COLO829 (cell line): ENCODE results near the gene FN1.
A peak's percentile ranks its signal among the peaks of the same experiment; 100 is the strongest.

ENCODE experiments used
- DNase-seq: peaks from one replicate; pipeline ENCODE4 v3.0.0; 2012; ENCODE audit warnings: low spot score

FN1 gene

DNA sequence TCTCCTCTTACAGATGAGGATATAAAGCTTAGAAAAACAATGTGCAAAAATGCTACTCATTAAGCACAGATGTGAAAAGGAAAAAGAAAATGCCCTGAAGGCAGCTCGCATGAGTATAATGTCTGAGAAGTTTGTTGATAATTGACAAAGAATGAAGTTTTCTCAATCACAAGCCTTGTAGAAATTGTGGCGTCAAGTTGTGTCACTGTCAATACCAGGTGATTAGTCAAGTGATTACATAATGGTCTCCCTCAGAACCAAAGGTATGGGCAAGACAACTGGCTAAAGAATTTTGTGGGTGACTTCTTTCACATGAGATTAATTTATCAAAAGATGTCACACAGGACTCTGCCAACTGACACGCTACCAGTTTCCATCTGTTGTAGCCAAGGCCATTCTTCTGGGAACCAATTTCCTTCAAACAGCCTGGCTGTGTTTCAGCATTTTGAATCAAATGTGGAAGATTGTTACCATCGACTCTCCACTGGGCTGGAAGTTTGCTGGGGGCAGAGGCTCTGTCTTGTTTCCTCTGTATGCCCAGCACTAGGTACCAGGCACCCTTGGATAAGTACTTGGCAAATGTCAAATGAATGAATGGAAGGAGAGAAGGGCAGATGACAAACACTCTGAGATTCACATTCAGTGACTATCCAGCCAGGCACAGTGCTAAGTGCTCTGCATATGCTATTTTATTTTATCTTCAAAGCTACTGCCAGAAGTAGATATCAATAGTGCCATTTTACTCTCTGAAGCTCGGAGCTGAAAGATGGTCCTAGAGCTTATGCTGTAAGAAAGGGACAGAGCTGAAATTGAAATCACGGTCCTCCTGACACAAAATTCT lies 5.9 kb upstream of the FN1 start:
- no peak for DNase-seq

DNA sequence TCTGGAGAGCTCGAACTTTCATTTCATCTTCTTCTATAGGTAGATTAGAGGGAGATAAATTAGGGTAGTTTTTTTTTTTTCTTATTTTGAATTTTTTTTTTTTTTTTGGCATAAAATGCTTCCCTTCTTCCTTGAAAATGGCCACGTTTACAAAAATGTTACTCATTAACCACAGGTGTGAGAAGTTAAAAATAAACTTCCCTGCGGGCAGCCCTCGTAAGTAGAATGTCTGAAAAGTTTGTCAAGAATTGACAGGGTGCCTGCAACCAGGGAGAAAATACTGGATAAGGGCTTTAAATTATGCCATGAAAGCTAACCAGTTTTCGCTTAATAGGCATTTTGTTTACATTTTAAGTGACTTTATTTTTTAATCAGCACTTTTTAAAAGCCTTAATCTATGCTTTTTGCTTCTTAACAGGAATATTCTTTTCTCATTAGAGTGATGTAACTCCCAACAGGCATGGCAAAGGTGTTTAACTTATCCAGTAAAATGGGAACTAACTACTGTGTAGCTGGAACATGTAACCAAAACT lies 4.2 kb upstream of the FN1 start:
- no peak for DNase-seq

DNA sequence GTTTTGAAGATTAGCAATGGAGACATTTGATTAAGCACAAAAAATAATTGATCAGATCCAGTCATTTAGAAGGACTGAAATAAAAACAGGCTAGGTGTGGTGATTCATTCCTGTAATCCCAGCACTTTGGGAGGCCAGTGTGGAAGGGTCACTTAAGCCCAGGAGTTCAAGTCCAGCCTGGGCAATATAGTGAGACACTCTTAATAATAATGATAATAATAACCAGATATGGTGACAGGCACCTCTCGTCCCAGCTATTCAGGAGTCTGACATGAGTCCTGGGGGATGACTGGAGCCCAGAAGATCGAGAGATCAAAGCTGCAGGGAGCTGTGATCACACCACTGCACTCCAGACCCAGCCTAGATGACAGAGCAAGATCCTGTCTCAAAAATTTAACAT lies 3.5 kb upstream of the FN1 start:
- no peak for DNase-seq

DNA sequence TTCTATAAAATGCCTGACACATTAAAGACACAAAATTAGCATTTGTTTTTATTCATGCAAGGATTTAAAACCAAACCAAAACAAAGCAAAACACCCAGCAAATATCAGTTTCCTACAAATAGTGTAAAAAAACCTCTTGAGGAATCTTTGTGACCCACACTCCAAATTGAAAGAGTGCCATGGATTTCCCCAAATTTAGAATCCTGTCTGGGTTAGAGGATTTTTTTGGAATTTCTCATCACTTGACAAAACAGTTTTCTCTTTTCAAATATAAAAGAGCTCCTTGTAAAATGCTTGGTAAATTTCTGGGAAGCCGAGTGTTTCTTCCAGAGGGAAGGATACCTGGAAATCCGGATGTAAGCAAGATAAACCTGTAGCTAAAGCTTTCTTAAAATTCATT lies 1.7 kb upstream of the FN1 start:
- no peak for DNase-seq

DNA sequence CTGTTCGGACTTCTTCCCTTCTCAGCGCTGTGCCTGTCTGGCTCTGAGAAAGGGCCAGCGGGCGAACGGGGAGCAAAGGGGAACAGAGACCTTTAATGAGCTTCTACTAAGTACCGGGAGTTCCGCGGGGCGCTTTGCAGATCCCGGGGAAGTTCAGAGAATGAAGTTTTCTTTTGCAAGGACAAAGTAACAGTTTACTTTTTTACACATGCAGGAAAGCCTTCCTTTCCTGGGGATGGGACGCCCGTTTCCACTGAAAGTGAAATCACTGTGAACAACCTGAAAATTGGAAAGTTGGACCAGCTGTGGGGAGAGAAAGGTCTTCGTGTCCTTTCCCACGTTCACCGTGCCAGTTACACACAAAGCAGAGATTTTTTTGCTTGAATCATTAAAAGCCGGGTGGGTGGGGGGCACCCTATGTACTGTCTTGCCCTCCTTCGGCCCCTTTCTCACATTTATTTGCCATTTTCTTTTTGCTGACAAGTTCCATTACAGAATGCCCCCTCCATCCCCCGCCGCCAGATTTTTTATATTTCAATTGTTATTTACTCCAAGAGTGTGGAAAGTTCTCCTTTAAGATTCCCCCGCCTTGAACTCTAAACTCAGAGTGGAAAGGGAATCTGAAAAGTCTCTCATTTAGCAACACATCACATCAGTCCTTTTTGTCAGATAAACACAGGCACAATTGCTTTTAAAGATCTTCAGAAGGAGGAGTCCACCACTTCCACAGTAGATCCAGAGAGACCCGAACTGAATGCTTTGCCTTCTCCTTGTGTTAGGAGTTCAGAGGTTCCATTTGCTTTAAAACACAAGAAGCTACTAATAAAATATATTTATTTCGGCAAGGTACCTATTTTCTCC lies 1.1 kb upstream of the FN1 start:
- DNase-seq = no peak

DNA sequence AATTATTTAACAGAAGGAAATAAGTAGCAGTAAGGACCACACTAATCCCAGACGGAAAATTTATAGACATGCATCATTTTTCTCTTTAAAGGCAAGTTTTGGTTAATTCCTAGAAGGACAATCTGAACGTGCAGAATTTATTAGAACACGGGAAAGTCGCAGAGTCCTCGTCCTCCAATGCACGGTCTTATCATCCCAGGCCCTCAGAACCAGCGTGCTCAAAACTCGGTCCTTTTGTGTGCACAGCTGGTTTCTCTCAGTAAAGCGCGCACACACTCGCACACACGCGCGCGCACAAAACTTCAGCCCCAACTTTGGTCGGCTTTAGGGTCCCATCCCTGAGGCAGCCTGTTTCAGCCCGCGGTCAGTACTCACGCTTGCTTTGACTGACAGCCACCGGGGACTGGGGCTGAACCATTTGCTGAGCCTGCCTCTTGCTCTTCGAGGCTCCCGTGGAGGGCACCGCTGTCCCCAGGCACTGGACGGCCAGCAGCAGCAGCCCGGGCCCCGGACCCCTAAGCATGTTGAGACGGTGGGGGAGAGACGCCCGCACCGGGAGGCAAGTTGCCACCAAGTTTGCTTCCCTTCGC lies 493 bp downstream of the FN1 start:
- peak; percentile 21 for DNase-seq

DNA sequence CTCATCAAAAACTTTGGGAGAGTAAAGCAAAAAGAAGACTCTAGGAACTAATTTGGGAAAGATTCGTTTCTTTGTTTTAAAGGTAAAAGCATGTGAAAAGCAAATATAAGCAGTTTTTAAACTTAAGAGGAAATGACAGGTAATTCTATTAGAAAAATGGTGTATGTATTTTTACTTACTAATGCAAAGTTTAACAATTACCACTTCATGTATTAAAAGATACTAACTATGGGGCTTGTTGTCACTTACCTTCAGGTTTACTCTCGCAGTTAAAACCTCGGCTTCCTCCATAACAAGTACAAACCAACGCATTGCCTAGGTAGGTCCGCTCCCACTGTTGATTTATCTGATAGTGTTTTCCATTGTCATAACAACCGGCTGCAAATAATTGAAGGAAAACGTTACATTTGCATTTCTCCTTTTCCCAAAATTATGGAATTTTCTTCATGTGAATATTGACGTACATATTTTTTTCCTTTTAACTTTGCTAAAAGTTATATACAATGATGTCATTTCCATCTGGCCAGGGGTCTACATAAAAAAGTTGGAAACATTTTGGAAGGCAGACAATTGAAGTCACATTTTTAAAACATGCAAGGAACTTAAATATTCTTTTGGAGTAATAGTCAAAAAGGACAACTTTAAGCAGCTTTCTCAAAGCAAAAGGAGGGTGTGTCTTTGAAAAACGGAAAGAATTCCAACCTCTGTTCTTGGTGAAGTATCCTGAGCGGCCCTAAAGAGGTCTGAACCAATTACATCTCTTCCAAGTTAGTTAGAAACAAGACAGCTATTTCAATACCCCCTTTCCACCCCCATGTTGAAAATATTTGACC lies 1.2 kb downstream of the FN1 start:
- DNase-seq = no peak

DNA sequence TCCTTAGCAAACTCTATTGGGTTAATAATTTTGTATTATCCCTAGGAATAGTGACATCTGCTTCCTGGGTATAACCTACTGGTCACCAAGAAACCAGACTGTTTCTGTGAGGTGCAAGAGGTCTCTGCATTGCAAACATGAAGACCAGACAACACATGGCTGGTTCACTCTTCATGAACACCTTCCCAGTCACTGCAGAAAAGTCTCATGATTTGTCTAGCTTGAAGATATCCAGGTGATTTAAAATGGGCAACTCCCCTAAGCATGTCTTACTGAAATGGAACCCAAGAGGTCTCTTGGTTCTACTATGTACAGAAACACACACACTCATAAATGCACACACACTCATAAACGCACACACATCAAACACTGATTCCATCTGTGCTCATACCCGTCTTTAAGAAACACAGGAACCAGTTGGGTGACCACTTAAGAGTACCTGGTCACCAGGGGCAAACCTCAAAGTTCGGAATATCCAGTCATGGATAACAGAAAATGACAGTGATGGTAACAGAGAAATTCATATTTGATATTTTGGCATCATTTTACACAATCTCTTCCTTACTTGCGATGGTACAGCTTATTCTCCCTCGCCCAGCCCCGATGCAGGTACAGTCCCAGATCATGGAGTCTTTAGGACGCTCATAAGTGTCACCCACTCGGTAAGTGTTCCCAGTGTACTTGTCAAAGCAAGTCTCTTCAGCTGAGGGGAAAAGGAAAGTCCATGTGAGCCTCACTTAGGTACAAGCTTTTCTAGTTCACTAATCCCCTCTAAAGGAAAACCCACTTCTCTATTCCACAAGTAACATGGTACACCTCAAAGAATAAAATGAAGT lies 2.9 kb downstream of the FN1 start:
- DNase-seq = no peak

DNA sequence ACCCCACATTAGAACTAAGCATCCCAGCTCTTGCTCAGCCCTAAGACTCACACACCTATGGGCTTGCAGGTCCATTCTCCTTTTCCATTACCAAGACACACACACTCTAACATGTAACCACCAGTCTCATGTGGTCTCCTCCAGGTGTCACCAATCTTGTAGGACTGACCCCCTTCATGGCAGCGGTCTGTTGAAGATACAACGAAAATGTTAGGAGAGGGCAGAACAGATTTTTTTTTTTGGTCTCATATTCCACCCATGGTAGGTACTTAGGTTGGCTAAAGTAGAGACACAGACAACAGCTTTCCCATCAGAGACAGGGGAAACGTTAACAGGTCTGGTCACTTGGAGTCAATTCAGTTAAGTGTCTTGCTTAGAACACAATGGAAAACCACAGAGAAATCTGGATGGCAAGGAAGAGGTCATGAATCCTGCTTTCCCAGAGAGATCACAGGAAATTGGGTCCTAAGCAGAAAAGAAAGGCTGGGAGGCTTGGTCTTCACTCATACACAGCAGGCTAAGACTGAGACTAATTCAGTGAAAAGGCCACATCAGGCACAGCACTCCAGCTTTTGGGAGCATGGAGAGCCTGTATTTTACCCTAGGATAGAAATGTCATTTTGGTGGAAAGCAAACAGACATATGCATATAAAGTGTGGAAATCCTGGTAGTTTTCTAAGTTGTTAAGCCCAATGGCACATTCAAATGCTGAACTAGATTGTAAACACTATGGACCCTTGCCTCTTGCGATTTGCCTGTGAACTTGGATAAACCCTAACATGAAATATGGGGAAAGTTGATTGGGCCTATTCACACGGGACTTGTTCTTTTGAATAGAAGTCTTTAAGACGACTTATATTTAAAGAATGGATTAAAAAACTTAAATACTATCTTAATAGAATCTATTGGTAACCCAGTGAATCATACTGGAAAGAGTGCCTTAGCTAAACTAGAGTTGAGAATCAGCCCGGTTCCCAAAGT lies 3.8 kb downstream of the FN1 start:
- DNase-seq = no peak

DNA sequence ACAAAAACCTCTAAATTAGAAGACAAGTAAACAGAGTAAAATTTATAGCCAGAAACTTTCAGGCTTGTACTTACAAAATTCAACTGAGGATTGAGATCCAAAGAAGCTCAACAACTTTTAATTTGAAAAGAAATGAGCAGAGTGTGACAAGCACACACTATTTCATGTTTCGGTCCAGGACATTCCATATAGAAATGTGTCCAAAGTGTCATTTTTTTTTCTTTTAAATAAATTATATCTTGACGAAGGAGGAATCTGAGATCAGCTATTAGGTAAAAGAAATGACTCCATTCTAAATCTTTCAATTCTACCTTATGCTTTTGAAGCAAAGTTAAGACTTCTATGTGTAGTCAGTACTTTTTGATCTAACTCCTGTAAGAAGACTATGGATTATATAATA lies 4.6 kb downstream of the FN1 start:
- DNase-seq = no peak

DNA sequence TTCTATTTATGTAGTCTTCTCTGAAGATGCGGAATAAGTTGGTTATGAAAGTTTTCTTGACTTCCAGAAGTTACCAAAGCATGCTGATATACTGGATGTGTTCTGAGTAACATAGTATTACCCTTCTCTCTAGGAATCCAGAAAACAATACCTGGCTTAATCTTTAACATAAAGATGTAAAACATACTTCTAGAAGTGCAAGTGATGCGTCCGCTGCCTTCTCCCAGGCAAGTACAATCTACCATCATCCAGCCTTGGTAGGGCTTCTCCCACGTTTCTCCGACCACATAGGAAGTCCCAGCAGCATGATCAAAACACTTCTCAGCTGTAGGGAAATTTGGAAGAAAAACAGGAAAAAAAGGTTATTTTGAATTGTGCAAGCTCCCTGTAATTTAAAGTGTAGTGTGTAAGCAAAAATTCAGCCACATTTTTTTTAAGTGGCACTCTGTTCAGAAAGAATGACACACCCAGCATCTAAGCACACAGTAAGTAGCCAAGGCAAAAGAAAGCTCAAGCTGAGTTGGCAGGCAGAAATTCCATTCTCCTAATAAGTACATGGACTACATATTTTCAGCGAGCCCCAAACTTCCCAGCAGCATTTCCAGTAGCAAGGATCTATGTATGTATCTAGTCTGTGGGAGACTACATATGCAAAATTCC lies 5.2 kb downstream of the FN1 start:
- DNase-seq = no peak

DNA sequence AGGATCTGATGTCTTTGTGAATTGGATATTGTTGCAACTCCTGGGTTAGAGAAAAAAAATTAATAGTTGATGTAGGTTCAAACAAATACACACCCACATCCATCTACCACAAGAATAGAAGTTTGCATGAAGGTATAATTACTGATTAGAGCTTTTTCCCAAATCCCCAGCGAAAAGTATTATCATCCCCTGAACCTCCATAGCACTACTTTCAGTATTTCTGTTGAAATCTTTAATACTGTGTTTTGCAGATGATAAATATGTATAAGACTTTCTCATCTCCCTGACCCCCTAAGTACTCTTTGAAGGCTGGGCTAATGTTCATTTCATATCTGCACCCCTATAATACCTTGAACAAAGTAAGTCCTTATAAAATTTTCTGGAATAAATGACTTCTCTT lies 6.4 kb downstream of the FN1 start:
- DNase-seq = no peak

DNA sequence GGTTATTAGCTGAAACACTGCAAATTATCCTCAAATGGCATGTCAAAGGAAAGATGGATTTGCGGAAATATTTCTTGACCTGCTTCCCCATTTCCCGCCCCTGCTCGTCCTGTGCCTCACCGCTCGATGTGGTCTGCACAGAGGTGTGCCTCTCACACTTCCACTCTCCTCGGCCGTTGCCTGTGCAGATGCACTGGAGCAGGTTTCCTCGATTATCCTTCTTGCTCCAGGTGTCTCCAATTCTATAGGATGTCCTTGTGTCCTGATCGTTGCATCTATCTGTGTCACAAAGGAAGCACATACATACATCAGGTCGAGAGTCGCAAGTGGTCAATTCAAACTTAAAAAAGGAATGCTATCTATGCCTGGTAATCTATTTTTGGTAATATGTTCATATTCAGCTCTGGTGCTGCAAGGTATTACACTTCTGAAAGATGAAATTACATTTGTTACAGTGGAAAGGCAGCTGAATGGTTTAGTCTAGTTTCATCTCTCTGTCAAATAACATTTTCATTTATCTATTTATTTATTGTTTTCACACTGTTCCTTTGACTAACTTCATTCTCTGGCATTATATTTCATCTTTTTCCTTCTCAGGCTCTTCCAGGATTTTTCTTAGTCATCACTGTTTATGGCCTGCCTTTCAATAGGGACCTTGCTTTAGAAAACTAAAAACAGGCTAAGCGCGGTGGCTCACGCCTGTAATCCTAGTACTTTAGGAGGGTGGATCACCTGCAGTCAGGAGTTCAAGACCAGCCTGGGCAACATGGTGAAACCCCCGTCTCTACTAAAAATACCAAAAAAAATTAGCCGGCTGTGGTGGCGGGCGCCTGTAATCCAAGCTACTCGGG lies 7.6 kb downstream of the FN1 start:
- no peak for DNase-seq

DNA sequence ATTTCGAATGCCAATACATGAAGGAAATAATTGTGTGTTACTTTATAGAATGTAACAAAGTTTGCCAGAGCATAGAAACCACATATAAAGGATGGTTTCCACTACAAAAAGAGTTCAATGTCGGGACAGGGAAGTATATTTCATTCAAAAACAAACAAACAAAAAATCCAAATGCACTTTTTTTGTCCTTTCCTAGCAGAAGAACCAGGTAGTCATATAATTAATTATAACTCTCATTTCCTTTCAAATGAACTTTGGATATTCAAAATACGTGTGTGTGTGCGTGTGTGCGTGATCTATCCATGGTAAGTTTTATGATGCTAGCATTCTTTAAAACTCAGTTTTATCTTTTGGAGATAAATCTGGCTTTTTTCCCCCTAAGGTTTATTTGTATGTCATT lies 8.3 kb downstream of the FN1 start:
- DNase-seq = no peak

DNA sequence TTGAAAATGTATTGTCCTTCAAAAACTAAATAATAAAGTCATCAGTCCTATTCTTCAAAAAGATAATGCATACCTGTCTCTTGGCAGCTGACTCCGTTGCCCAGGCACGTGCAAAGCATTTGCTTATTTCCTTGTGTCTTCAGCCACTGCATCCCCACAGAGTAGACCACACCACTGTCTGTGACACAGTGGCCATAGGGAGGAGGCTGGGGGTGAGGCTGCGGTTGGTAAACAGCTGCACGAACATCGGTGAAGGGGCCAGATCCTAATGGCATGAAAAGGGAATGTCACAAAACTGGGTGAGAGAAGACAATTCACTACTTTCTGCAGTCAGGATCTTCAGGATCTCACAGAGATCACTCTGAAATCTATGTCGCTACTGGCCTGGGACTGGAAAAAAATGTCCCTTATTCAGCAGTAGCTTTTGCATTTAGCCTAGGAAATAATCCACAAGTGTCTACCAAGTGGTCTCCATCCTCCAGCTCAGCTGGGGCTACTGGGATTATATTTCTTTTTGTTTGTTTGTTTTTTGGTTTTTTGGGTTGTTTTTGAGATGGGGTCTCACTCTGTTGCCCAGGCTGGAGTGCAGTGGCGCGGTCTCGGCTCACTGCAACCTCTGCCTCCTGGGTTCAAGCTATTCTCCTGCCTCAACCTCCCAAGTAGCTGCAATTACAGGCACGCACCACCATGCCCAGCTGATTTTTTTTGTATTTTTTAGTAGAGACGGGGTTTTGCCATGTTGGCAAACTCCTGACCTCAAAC lies 10.7 kb downstream of the FN1 start:
- no peak for DNase-seq

DNA sequence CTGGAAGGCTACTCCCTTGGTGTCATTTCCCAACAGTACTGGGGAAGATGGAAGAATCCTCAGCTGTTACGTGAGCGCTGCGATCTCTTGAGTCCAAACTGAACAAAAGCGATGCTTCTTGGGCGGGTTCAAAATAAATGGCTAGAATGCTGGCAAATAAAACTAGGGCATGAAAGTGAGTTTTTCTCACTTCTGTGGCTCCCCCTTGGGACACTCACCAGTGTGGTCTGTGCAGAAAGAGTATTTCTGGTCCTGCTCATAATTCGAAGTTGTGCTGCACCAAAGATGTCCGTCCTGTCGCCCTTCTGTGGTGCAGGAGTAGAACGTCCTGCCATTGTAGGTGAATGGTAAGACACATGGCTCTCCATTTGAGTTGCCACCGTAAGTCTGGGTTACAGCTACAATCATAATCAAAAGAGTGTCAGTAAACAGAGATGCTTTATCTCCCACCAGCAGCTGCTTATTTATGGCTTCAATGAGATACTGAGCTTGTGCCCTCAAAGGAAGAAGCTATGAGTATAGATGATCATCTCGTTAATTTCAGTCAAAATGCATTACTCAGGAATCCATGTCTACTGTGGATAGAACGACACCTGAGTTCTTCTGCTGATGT lies 11.8 kb downstream of the FN1 start:
- no peak for DNase-seq

DNA sequence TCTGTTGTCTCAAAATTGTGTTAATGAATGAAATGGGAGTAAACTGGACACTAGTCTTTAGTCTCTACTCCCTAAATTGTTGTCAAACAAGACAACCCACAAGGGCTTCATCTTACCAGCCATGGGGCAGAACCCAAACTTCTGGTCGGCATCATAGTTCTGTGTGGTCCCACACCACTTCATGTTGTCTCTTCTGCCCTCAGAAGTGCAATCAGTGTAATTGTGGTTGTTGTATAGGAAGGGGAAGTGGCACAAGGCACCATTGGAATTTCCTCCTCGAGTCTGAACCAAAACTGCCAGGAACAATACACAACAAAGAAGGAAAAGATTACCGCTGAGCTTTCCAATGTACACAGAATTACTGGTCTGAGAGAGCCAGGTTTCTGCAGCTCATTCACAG lies 12.6 kb downstream of the FN1 start:
- no peak for DNase-seq
